RKO (cell line): ENCODE results near the gene COTL1.

Source experiments
- DNase-seq: peaks from one replicate; pipeline ENCODE4 v3.0.0-alpha.2; 2016; ENCODE audit warnings: low spot score

The COTL1 gene

GRCh38 chr16:84614073-84614459 lies 3.8 kb downstream of the COTL1 start:
- DNase-seq: no peak

- no peak for DNase-seq
Measured at GRCh38 chr16:84613408-84614072, 4.3 kb downstream of the COTL1 start.

- no peak for DNase-seq
Measured at GRCh38 chr16:84612686-84613085, 5.2 kb downstream of the COTL1 start.

- no peak for DNase-seq
Measured at GRCh38 chr16:84611041-84611440, 6.8 kb downstream of the COTL1 start.

GRCh38 chr16:84610376-84610775 lies 7.5 kb downstream of the COTL1 start:
- DNase-seq: peak; percentile 12

GRCh38 chr16:84609563-84610177 lies 8.2 kb downstream of the COTL1 start:
- DNase-seq: no peak

GRCh38 chr16:84608282-84608681 lies 9.6 kb downstream of the COTL1 start:
- no peak for DNase-seq

GRCh38 chr16:84607694-84608093 lies 10.2 kb downstream of the COTL1 start:
- no peak for DNase-seq

- no peak for DNase-seq
Measured at GRCh38 chr16:84607061-84607460, 10.8 kb downstream of the COTL1 start.

- DNase-seq: no peak
Measured at GRCh38 chr16:84606081-84606875, 11.6 kb downstream of the COTL1 start.

GRCh38 chr16:84605339-84605848 lies 12.5 kb downstream of the COTL1 start:
- no peak for DNase-seq

GRCh38 chr16:84604477-84605013 lies 13.3 kb downstream of the COTL1 start:
- DNase-seq: no peak

- DNase-seq: no peak
Measured at GRCh38 chr16:84603940-84604339, 13.9 kb downstream of the COTL1 start.

- peak; percentile 94 for DNase-seq
Measured at GRCh38 chr16:84603140-84603816, 14.6 kb downstream of the COTL1 start.

- no peak for DNase-seq
Measured at GRCh38 chr16:84600343-84601229, 17.3 kb downstream of the COTL1 start.

GRCh38 chr16:84599521-84600202 lies 18.2 kb downstream of the COTL1 start:
- DNase-seq: no peak

GRCh38 chr16:84598360-84598759 lies 19.5 kb downstream of the COTL1 start:
- no peak for DNase-seq

GRCh38 chr16:84597931-84598351 lies 19.9 kb downstream of the COTL1 start:
- DNase-seq: no peak

- DNase-seq: no peak
Measured at GRCh38 chr16:84597528-84597896, 20.4 kb downstream of the COTL1 start.

- DNase-seq: no peak
Measured at GRCh38 chr16:84596801-84597527, 20.9 kb downstream of the COTL1 start.
